Spinal cord (tissue), 10 donors: ENCODE results near the gene TUBGCP5. TPM values are rescaled to one million over a fixed set of nuclear protein-coding genes. Genes with fewer than 3 reads are reported as not detected.

Experiments used
- DNase-seq, 6 donors: peaks; one replicate each; pipeline versions ENCODE4 v3.0.0 to v3.0.0-alpha.2; 2013 to 2015; ENCODE audit warnings: low spot score in 6 of 6, low read depth in 4 of 6
- H3K27ac ChIP-seq: one replicate; pipeline ENCODE4 v1.5.1; 2013; ENCODE audit warnings: low read depth, low read length, control low read depth
- H3K27me3 ChIP-seq: one replicate; pipeline ENCODE4 v1.6.1; 2013; ENCODE audit warnings: low read length; ENCODE audit not compliant: control insufficient read depth, insufficient read depth
- H3K36me3 ChIP-seq: one replicate; pipeline ENCODE4 v1.6.1; 2013; ENCODE audit warnings: low read length; ENCODE audit not compliant: control insufficient read depth, insufficient read depth
- H3K4me1 ChIP-seq: one replicate; pipeline ENCODE4 v1.6.1; 2013; ENCODE audit warnings: low read length; ENCODE audit not compliant: control insufficient read depth, insufficient read depth
- H3K4me3 ChIP-seq: one replicate; pipeline ENCODE4 v1.5.1; 2013; ENCODE audit warnings: low read depth, low read length, control low read depth
- H3K9me3 ChIP-seq: one replicate; pipeline ENCODE4 v1.6.1; 2013; ENCODE audit warnings: low read length; ENCODE audit not compliant: control insufficient read depth, insufficient read depth
- WGBS: methylation state at CpG from one replicate; pipeline ENCODE4 v1.1.5; 2013; ENCODE audit warnings: missing lambda C conversion rate; ENCODE audit not compliant: insufficient coverage; 5-methylcytosine and 5-hydroxymethylcytosine counted together
- polyA plus RNA-seq, 2 donors: library from polyadenylated mRNA; unstranded; fragments of 120-200 nt; gene quantifications; one replicate each; pipeline ENCODE4 v1.2.1, GENCODE V29; 2013; ENCODE audit not compliant: insufficient read length in 2 of 2
- total RNA-seq, 2 donors: library from RNA; depleted of rRNA in 1 of 2; stranded (reverse); fragments of 120-200 nt in 1 of 2; fragments of >200 nt in 1 of 2; gene quantifications; one replicate each; pipeline versions ENCODE4 v1.2.3 to v1.2.4, GENCODE V29; 2013 to 2014
- donor health status: healthy.

Gene TUBGCP5
- total and polyA plus RNA-seq, 4 donors, result 18.6 to 37.4 (median 29.7) TPM

- peak overlapping the region; percentile 71 for H3K4me3 ChIP-seq
- H3K27me3 ChIP-seq, result no peaks in the 10 kb centered on the region
- no peaks in the 10 kb centered on the region for H3K36me3 ChIP-seq
- H3K27ac ChIP-seq, result no peak overlapping the region
- DNase-seq, result peak in 1 of 6 donors; percentile 57
- WGBS, result 100% methylated on average over 2 of the region's 30 CpGs
- no peaks in the 10 kb centered on the region for H3K9me3 ChIP-seq
- H3K4me1 ChIP-seq, result peaks cover 11% of the 10 kb centered on the region
Observed at GRCh38 chr15:22981051-22981840, 58.1 kb downstream of the TUBGCP5 start.

DNA sequence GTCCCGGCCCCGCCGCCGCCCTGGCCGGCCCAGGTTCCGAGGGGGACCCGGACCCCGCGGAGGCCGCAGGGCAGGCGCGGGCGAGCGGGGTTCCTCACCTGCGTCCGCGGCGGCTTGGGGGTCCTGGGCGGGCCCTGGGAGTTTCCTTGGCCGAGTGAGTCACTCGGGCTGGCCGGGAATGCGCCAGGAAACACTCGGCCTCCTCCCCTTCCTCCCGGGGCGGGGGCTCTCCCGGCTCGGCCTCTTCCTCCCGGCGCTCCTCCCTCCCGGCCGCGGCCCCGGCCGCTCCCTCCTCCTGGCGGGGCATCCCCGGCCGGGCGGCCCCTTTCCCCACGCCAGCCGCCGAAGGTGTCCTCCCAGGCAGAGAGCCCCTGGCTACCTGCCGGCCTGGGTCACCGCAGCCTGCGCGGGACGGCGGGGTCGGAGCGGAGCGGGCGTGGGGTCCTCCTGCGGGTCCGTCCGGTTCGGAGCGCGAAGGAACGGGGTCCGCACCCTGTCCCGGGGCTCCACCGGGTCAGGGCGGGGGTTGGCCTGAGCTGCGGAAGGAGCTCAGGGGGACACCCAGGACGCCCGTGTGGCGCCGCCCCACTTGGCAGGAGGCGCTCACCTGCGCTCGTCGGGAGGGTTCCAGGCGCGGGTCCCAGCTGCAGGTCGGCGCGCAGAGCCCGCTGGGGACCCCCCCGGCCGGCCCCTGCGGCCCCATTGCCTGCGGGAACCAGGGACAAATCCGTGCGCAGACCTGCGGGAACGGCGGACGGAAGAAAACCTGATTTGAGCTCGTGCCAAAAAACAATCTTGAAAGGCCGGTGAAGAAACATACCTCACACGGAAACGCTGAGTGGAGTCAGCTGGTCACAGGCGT is 58.9 kb downstream of the TUBGCP5 start, which contains the start of gene CYFIP1:
CYFIP1 (minus strand) TSS at position 180 of the 862 bp plus-strand sequence. CDS start 33,083 bp downstream, outside the sequence.
- peak within 1 kb of the TSS; percentile 42 for H3K27ac ChIP-seq
- H3K4me1 ChIP-seq, result peaks cover 11% of the 10 kb centered on the region
- peak within 1 kb of the TSS; percentile 71 for H3K4me3 ChIP-seq
- no peaks in the 10 kb centered on the region for H3K9me3 ChIP-seq
- no peaks in the 10 kb centered on the region for H3K27me3 ChIP-seq
- peak in 3 of 6 donors; percentile 58 to 89 (median 83) for DNase-seq
- WGBS, result under 1% methylated on average over 91 of the region's 93 CpGs
- H3K36me3 ChIP-seq, result no peaks in the 10 kb centered on the region

DNA sequence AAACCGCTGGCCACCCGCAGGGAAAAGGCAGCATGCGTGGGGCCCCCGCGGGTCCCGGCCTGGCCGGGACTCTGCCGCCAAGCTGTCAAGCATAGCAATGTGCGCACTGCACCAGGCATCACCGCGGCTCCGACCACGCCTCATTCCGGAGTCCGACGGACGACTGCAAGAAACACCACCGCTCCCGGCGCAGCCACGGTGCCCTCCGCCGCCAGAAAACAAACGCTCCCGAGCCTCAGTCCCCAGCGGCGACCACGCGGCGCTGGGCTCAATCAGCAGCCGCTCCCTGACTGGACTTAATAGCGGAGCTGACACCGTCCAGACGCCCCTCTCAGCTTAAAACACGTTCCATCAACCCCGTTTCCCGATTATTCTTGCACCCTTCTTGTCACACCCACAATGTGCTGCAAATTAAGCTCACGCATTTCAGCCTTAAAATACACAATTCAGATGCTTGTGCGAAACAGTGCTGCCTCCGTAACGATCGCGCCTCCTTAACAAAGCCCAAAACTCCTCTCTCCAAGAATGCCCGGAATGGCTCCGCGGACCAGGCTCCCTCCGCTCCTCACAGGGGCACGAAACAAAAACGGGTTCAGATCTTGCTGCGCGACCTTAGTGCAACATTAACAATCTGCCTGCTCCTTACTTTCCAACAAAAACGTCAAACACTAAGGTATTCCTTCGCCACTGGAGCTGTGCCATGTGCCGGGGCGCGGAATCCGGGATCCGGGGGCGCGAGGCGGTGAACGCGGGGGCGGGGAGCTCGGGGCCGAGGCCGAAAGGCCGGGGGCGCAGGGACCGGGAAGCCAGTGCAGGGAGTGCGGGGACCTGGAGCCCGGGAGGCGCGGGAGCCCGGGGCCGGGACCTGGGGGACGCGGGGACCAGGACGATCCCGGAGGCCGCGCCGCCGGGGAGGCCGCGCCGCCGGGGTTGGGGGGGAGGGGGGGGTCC is 59.9 kb downstream of the TUBGCP5 start:
- Histone ChIP-seq H3K4me1 (peaks cover 11% of the 10 kb centered on the region), H3K27me3 (no peaks in the 10 kb centered on the region), H3K9me3 (no peaks in the 10 kb centered on the region), H3K4me3 (peak overlapping the region; percentile 71), H3K27ac (peak overlapping the region; percentile 42), H3K36me3 (no peaks in the 10 kb centered on the region)
- DNase-seq, result peak in 2 of 6 donors; percentile 73 to 79
- WGBS, result under 1% methylated on average over 71 of the region's 88 CpGs

- Histone ChIP-seq H3K27ac (no peak overlapping the region), H3K36me3 (no peaks in the 10 kb centered on the region), H3K27me3 (no peaks in the 10 kb centered on the region), H3K4me3 (peak overlapping the region; percentile 71), H3K4me1 (peaks cover 11% of the 10 kb centered on the region), H3K9me3 (no peaks in the 10 kb centered on the region)
- 4% methylated on average over 19 of the region's 22 CpGs for WGBS
- DNase-seq, result peak in 2 of 6 donors; percentile 37 to 51
Observed at GRCh38 chr15:22978691-22979237, 60.6 kb downstream of the TUBGCP5 start.

DNA sequence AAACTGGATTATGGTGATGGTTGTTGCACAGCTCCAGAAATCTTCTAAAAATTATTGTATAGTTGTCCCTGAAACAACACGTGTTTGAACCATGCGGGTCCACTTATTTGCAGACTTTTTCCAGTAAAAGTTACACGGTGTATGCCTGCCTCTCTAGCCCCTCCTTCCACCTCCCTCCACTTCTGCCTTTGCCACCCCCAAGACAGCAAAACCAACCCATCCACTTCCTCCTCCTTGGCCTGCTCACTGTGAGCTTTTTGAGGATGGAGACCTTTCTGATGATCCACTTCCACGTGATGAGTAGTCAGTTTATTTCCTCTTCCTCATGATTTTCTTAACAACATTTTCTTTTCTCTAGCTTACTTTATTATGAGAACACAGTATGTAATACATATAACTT is 64.6 kb downstream of the TUBGCP5 start:
- peaks cover 1% of the 10 kb centered on the region for H3K9me3 ChIP-seq
- H3K4me1 ChIP-seq, result peaks cover 7% of the 10 kb centered on the region
- H3K27ac ChIP-seq, result no peak overlapping the region
- H3K36me3 ChIP-seq, result no peaks in the 10 kb centered on the region
- H3K4me3 ChIP-seq, result no peak overlapping the region
- WGBS, result 71% methylated on average over 1 of the region's 4 CpGs
- H3K27me3 ChIP-seq, result no peaks in the 10 kb centered on the region
- DNase-seq, result no peak

- H3K36me3 ChIP-seq, result no peaks in the 10 kb centered on the region
- no peak overlapping the region for H3K27ac ChIP-seq
- no peak for DNase-seq
- H3K9me3 ChIP-seq, result peaks cover 5% of the 10 kb centered on the region
- 93% methylated on average over 2 of the region's 4 CpGs for WGBS
- H3K4me1 ChIP-seq, result peaks cover 5% of the 10 kb centered on the region
- no peaks in the 10 kb centered on the region for H3K27me3 ChIP-seq
- no peak overlapping the region for H3K4me3 ChIP-seq
Observed at GRCh38 chr15:22973987-22974386, 65.4 kb downstream of the TUBGCP5 start.

GRCh38 chr15:22973286-22973685 is 66.1 kb downstream of the TUBGCP5 start:
- H3K4me1 ChIP-seq, result no peaks in the 10 kb centered on the region
- DNase-seq, result no peak
- H3K4me3 ChIP-seq, result no peak overlapping the region
- H3K9me3 ChIP-seq, result peaks cover 5% of the 10 kb centered on the region
- H3K36me3 ChIP-seq, result no peaks in the 10 kb centered on the region
- no peaks in the 10 kb centered on the region for H3K27me3 ChIP-seq
- no peak overlapping the region for H3K27ac ChIP-seq
- WGBS, result 74% methylated on average over 3 of the region's 5 CpGs

DNA sequence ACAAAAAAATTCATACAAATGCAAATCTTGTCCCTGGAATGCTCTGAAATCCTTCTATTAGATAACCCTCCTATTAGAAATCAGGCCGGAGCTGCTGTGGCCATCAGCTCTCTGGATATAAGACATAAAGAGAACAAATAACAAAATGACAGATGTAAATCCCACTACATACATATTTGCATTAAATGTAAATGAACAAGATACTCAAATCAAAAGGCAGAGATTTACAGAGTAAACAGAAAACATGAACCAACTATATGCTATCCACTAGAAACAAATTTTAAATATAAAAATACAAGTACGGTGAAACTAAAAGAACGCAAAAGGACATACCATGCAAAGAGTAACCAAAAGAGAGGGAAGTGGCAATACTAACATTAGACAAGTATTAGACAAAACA is 69.9 kb downstream of the TUBGCP5 start:
- Histone ChIP-seq H3K9me3 (peaks cover 5% of the 10 kb centered on the region), H3K36me3 (no peaks in the 10 kb centered on the region), H3K4me1 (peaks cover 12% of the 10 kb centered on the region), H3K27ac (no peak overlapping the region), H3K27me3 (no peaks in the 10 kb centered on the region), H3K4me3 (no peak overlapping the region)
- WGBS, result no CpG with 5 or more reads among the region's 3 CpGs
- no peak for DNase-seq

GRCh38 chr15:22968366-22968765 is 71.0 kb downstream of the TUBGCP5 start:
- no peaks in the 10 kb centered on the region for H3K27me3 ChIP-seq
- H3K36me3 ChIP-seq, result no peaks in the 10 kb centered on the region
- H3K27ac ChIP-seq, result no peak overlapping the region
- H3K9me3 ChIP-seq, result peaks cover 5% of the 10 kb centered on the region
- no peak for DNase-seq
- H3K4me3 ChIP-seq, result no peak overlapping the region
- 75% methylated on average over 5 of the region's 5 CpGs for WGBS
- H3K4me1 ChIP-seq, result peaks cover 16% of the 10 kb centered on the region
